Measurements from ENCODE around the gene PCSK9.

Gene PCSK9

DNA sequence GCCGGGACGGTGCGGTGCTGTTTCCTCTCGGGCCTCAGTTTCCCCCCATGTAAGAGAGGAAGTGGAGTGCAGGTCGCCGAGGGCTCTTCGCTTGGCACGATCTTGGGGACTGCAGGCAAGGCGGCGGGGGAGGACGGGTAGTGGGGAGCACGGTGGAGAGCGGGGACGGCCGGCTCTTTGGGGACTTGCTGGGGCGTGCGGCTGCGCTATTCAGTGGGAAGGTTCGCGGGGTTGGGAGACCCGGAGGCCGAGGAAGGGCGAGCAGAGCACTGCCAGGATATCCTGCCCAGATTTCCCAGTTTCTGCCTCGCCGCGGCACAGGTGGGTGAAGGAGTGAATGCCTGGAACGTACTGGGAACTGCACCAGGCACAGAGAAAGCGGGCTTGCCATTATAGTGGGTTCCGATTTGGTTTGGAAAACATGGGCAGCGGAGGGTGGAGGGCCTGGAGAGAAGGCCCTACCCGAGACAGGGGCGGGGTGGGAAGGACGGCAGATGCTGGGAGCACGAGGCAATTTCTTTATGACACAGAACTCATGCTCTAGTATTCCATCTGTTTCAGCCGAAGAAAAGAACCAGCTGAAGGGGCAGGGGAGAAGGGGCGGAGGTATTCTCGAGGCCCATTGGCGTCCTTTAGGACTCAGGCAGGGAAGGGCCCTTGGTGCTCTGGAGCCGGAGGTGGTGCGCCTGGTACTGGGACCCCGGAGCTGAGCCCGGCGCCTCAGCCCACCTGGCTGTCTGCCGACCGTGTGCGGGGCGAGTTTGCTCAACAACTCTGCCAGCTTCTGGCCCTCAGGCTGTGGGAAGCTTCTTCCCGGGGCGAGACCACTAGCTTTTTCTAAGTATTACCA, 960 bp downstream of the PCSK9 start:
- in situ Hi-C loops (cut with HindIII; ENCODE audit: low pct_unique_long_range_greater_than_20kb, low sequenced_read_pairs) = no loop called here
- no peak for TF ChIP-seq JUND (IDR thresholded peaks at IDR 0.05; ENCODE audit: low read depth)
- DNase-seq (ENCODE audit: low read depth in 1 of 2, low spot score in 1 of 2) = no peak

DNA sequence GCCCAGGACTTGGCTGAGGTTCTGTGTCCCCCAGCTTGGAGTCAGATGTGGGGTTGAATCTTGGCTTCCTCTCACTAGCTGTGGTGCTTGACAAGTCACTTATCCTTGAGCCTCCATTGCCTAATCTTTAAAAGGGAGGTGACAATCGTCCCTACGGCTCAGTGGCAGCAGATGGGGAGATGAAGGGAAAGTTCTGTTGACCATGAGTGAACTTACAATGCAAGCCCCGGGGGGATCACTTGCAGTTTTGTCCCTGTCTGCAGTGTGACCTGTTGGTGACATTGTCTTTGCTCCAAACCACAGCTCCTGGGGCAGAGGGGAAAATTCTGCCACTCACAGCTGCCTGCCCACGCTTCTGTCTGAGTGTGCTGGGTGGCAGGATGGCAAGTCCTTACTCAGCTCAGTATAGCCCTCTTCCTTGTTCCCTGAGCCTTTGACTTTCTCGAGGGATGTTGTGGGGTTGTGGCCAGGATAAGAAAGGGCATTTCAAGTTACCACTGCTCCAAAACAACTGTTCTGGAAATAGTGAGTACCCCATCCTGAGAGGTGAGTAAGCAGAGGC, 1.7 kb downstream of the PCSK9 start:
- in situ Hi-C loops (cut with HindIII; ENCODE audit: low pct_unique_long_range_greater_than_20kb, low sequenced_read_pairs) = no loop called here
- TF ChIP-seq JUND (IDR thresholded peaks at IDR 0.05; ENCODE audit: low read depth) = no peak
- peak in 1 of 2 experiments; percentile 16 for DNase-seq (ENCODE audit: low read depth in 1 of 2, low spot score in 1 of 2)

DNA sequence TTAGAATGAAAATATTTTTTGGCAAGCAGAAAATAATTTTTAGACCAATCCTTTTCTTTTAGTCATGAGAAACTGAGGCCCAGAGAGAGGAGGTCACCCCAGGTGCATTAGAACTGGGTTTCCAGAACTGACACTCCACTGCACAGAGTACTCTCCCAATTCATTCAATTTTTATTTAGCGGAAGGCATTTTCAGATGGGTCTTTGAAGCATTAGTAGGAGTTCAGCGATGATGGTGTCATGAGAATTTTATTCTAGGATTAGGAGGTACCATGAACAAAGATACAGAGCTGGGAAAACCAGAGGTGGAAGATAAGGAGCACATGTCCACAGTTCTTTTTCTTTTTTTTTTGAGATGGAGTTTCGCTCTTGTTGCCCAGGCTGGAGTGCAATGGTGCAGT, 2.3 kb downstream of the PCSK9 start:
- in situ Hi-C loops (cut with HindIII; ENCODE audit: low pct_unique_long_range_greater_than_20kb, low sequenced_read_pairs) = no loop called here
- TF ChIP-seq JUND (IDR thresholded peaks at IDR 0.05; ENCODE audit: low read depth) = no peak
- no peak for DNase-seq (ENCODE audit: low read depth in 1 of 2, low spot score in 1 of 2)

DNA sequence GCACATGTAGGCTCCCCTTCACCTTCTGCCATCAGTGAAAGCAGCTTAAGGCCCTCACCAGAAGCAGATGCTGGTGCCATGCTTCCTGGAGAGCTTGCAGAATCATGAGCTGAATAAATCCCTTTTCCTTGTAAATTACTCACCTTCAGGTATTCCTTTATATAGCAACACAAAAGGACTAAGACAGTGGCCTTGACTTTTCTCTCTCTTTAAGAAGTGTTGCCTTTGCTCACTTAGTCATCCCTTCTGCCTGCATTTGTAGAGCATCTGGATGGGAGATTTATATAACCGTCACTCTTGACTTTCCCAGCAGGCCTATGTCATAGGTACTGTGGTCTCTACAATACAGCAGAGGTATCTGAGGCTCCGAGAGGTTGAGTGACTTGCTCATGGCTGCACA, 3.7 kb downstream of the PCSK9 start:
- in situ Hi-C loops (cut with HindIII; ENCODE audit: low pct_unique_long_range_greater_than_20kb, low sequenced_read_pairs) = no loop called here
- no peak for TF ChIP-seq JUND (IDR thresholded peaks at IDR 0.05; ENCODE audit: low read depth)
- DNase-seq (ENCODE audit: low read depth in 1 of 2, low spot score in 1 of 2) = no peak

DNA sequence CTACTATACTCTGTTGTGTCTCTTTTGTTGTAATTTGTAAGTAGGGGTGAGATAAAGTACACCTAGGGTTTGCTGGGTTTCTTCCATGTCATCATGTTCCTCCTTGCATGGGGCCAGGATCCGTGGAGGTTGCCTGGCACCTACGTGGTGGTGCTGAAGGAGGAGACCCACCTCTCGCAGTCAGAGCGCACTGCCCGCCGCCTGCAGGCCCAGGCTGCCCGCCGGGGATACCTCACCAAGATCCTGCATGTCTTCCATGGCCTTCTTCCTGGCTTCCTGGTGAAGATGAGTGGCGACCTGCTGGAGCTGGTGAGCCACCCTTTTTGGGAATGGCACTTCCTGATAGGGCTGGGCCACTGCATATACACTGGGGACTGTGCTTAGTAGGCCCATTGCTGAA, 4.4 kb downstream of the PCSK9 start:
- TF ChIP-seq JUND (IDR thresholded peaks at IDR 0.05; ENCODE audit: low read depth) = no peak
- no peak for DNase-seq (ENCODE audit: low read depth in 1 of 2, low spot score in 1 of 2)
- in situ Hi-C loops (cut with HindIII; ENCODE audit: low pct_unique_long_range_greater_than_20kb, low sequenced_read_pairs) = no loop called here

DNA sequence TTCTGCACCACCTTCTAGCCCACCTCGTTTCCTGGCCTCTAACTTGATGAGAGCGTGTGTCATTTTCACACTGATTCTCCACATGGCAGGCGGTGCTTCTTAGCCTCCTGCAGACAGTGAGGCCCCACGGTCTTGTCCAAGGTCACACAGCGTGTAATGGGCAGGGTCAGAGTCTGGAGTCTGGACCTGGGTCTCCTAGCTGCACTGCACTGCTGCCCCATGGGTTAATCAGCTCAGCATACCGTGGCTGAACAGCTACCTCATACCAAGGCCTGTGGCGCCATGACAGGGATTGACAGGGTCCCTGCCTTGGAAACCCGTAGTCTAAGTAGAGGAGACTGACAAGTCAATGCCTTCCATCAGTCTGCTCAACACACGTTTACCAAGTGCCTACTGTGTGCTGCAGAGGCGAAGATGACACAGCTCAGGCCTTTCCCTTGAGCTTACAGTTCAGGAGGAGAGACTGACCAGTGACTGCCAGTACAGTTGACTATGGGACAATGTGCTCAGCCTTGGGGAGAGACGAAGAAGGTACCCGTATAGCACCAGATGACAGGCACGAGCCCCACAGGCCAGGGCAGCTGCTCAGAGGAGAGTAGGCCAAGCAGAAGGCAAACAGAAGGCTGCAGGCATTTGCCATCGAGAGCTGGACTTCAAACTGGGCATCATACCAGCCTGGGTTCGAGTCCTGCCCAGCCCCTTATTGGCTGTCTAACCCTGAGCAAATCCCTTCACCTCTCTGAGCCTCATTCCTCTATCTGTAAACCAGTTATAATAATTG, 5.5 kb downstream of the PCSK9 start:
- in situ Hi-C loops (cut with HindIII; ENCODE audit: low pct_unique_long_range_greater_than_20kb, low sequenced_read_pairs) = no loop called here
- no peak for TF ChIP-seq JUND (IDR thresholded peaks at IDR 0.05; ENCODE audit: low read depth)
- no peak for DNase-seq (ENCODE audit: low read depth in 1 of 2, low spot score in 1 of 2)

DNA sequence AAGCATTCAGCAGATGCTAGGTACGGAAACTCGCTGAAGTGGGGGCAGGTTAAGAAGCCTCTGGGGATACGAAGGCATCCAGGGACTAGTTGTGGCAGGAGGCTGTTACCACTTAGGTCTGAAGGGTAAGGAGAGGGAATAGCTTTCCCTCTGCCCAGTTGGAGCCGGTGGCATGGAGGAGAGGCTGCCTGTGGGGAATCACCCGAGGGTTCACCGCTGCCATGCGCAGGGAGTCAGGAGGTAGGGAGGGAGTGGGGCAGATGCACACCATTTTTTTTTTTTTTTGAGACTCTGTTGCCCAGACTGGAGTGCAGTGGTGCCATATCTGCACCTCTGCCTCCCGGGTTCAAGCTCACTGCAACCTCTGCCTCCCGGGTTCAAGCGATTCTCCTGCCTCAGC, 6.1 kb downstream of the PCSK9 start:
- DNase-seq (ENCODE audit: low read depth in 1 of 2, low spot score in 1 of 2) = no peak
- in situ Hi-C loops (cut with HindIII; ENCODE audit: low pct_unique_long_range_greater_than_20kb, low sequenced_read_pairs) = no loop called here
- no peak for TF ChIP-seq JUND (IDR thresholded peaks at IDR 0.05; ENCODE audit: low read depth)

DNA sequence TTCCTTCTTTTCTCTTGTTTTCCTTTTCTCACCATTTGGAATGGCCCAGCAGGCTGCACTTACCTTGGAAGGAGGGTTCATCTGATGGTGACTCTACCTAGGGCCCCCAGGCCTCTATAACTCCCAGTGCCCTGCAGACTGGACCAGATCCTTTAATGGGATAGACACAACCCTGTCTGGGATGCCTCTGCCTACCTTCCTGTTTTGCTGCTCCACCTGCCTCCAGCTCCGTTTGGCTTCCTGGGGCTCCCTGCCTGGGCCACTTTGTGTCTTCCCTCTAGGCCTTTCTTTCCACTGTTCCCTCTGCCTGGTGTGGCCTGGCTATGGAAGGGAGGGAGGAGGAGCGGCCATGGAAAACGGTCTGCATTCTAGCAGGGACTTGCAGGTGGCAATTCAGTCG, 7.5 kb downstream of the PCSK9 start:
- TF ChIP-seq JUND (IDR thresholded peaks at IDR 0.05; ENCODE audit: low read depth) = no peak
- DNase-seq (ENCODE audit: low read depth in 1 of 2, low spot score in 1 of 2) = no peak
- in situ Hi-C loops (cut with HindIII; ENCODE audit: low pct_unique_long_range_greater_than_20kb, low sequenced_read_pairs) = no loop called here

DNA sequence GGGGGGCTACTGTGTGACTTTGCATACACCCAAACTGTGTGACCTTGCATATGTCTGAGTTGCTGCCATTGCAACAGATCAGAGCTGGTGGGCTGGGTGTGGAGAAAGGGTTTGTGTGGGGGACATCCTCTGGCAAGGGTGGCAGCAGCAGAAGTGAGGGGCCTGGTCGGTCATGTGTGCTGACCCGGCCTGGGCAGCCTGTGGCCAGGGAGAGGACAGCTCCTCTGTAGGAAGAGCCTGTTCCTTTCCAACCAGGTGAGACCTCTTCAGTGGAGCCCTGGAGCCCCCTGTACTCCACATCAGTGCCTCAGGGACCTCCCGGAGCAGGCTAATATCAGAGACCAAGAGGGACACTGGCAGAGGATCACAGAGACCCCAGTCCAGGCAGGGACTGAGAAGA, 8.3 kb downstream of the PCSK9 start:
- in situ Hi-C loops (cut with HindIII; ENCODE audit: low pct_unique_long_range_greater_than_20kb, low sequenced_read_pairs) = no loop called here
- DNase-seq (ENCODE audit: low read depth in 1 of 2, low spot score in 1 of 2) = no peak
- no peak for TF ChIP-seq JUND (IDR thresholded peaks at IDR 0.05; ENCODE audit: low read depth)

DNA sequence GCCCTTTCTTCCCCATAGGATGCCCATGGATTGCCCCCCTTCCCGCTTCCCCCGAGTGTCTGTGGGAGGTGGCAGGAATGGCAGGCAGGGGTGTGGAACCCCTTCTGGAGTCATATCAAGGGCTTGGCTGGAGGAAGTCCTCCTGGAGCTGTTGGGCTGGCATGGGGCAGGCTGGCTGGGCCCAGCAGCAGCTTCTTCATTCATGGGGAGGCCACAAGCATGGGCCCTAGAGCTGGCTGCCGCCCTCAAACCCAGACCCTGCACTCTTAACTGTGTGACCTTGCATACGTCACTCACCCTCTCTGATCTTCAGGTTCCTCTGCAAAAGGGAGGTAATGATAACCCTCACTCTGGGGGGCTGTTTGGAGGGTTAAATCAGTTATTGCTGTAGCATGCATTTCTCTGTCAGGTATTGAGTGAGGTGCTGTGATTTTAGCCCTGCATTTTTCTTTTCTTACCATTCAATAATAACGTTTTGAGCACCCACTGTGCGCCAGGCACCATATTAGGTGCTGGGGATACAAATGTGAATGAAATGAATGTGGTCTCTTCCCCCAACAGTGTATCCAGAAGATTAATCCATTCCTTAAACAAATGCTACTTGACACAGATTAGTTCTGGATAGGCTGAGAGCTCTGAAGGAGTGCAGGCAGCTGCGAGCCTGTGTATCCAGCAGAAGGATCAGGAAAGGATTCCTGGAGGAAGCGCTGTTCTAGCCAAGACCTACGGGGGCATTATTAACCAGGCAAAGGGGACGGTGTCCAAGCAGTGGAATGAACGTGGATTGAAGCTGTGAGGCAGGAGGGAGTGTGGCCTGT, 9.3 kb downstream of the PCSK9 start:
- no peak for DNase-seq (ENCODE audit: low read depth in 1 of 2, low spot score in 1 of 2)
- in situ Hi-C loops (cut with HindIII; ENCODE audit: low pct_unique_long_range_greater_than_20kb, low sequenced_read_pairs) = no loop called here
- no peak for TF ChIP-seq JUND (IDR thresholded peaks at IDR 0.05; ENCODE audit: low read depth)

DNA sequence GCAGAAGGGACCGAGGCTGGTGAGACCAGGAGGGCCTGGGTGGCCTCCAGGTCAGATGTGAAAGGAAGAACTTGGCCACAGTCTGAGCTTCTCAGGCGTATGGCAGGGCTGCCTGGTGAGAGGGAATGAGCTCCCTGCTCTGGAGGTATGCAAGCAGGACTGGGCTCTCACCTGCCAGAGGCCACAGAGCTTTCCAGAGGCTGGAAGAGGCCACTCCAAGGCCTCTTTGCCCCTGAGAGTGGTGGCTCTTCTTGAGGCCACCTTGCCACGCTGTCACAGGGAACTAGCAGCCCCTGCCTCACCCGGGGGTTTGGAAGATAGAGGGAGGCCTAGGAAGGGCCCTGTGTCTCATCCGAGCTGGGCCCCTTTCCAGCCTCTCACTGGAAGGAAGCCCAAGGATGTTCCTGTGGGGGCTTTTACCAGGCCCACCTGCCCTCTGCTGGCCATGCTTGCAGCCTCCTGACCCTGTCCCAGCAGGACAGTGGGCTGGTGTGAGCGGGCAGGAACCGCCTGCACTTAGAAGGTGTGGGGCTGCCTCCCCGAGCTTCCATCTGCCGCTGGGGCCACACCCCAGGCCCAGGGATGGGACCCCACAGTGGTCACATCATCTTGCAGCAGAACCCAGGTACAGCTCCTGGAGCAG, 10.0 kb downstream of the PCSK9 start:
- DNase-seq (ENCODE audit: low read depth in 1 of 2, low spot score in 1 of 2) = no peak
- TF ChIP-seq JUND (IDR thresholded peaks at IDR 0.05; ENCODE audit: low read depth) = no peak

DNA sequence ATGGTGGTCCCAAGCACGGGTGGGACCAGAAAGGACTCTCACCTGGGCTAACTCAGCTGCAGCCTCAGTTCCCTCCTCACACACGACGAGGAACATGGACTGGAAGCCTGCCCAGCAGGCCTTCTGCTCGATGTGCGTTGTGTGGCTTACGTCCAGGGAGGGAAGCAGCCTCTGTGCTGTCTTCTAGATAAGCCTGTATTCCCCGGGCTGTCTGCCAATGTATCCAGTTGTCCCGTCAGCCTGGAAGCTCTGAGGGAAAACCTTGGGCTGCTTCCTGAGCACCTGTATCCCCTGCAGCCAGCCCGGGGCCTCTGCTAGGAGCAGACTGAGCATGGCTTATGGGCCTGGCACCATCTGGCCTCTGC, 10.5 kb downstream of the PCSK9 start:
- in situ Hi-C loops (cut with HindIII; ENCODE audit: low pct_unique_long_range_greater_than_20kb, low sequenced_read_pairs) = no loop called here
- TF ChIP-seq JUND (IDR thresholded peaks at IDR 0.05; ENCODE audit: low read depth) = no peak
- no peak for DNase-seq (ENCODE audit: low read depth in 1 of 2, low spot score in 1 of 2)

More for the DNA sequence above, 10.0 kb downstream of the PCSK9 start:
- in situ Hi-C loops (cut with HindIII; ENCODE audit: low pct_unique_long_range_greater_than_20kb, low sequenced_read_pairs) = no loop called here

Data from T47D (cell line).